H9 (cell line): Measurements from ENCODE around the gene MECP2. TPM values are rescaled to one million over a fixed set of nuclear protein-coding genes. Genes with fewer than 3 reads are reported as not detected.

Experiments
- DNase-seq: peaks from one replicate; pipeline ENCODE4 v3.0.0-alpha.2; 2017
- H2AFZ ChIP-seq: one replicate; pipeline ENCODE4 v1.6.1; 2013; ENCODE audit warnings: mild to moderate bottlenecking, low read length, control low read depth, moderate library complexity
- H2AK5ac ChIP-seq: 2 replicates; pipeline ENCODE4 v1.6.1; 2013; ENCODE audit warnings: low read length, control low read depth, mixed read lengths; ENCODE audit not compliant: insufficient read length
- H2BK120ac ChIP-seq: one replicate; pipeline ENCODE4 v1.6.1; 2013; ENCODE audit warnings: low read depth, mild to moderate bottlenecking, low read length, control low read depth, inconsistent platforms; ENCODE audit not compliant: poor library complexity, severe bottlenecking
- H2BK12ac ChIP-seq: 2 replicates; pipeline ENCODE4 v1.6.1; 2013; ENCODE audit warnings: low read length, control low read depth, mixed read lengths, low read depth; ENCODE audit not compliant: insufficient read length
- H2BK15ac ChIP-seq: 2 replicates; pipeline ENCODE4 v1.6.1; 2013; ENCODE audit warnings: low read depth, low read length, control low read depth
- H2BK20ac ChIP-seq: one replicate; pipeline ENCODE4 v1.6.1; 2013; ENCODE audit warnings: low read depth, mild to moderate bottlenecking, low read length, control low read depth, inconsistent platforms; ENCODE audit not compliant: poor library complexity, severe bottlenecking
- H2BK5ac ChIP-seq: 2 replicates; pipeline ENCODE4 v1.6.1; 2013; ENCODE audit warnings: low read length, control low read depth, mixed read lengths; ENCODE audit not compliant: insufficient read length
- H3K14ac ChIP-seq: 2 replicates; pipeline ENCODE4 v1.6.1; 2013; ENCODE audit warnings: low read length, control low read depth; ENCODE audit not compliant: insufficient read depth
- H3K18ac ChIP-seq: 2 replicates; pipeline ENCODE4 v1.6.1; 2013; ENCODE audit warnings: low read depth, mild to moderate bottlenecking, mixed read lengths, low read length, control low read depth; ENCODE audit not compliant: insufficient read length
- H3K23ac ChIP-seq: 2 replicates; pipeline ENCODE4 v1.6.1; 2013; ENCODE audit warnings: low read length, control low read depth, mixed read lengths, low read depth; ENCODE audit not compliant: insufficient read length
- H3K23me2 ChIP-seq: 2 replicates; pipeline ENCODE4 v1.6.1; 2013; ENCODE audit warnings: low read depth, mild to moderate bottlenecking, mixed read lengths, low read length, control low read depth; ENCODE audit not compliant: insufficient read length, poor library complexity, severe bottlenecking
- H3K27ac ChIP-seq: 2 replicates; pipeline ENCODE4 v1.5.1; 2013; ENCODE audit warnings: low read length, control low read depth, mixed read lengths, low read depth; ENCODE audit not compliant: insufficient read length
- H3K27me3 ChIP-seq: 2 replicates; pipeline ENCODE4 v1.6.1; 2013; ENCODE audit warnings: low read length, control low read depth, inconsistent platforms; ENCODE audit not compliant: insufficient read depth
- H3K4ac ChIP-seq: 2 replicates; pipeline ENCODE4 v1.6.1; 2013; ENCODE audit warnings: low read depth, mild to moderate bottlenecking, control low read depth, inconsistent platforms, low read length, moderate library complexity
- H3K4me1 ChIP-seq: 2 replicates; pipeline ENCODE4 v1.6.1; 2013; ENCODE audit warnings: low read length, control low read depth, inconsistent platforms; ENCODE audit not compliant: insufficient read depth
- H3K4me2 ChIP-seq: 2 replicates; pipeline ENCODE4 v1.6.1; 2013; ENCODE audit warnings: low read length, control low read depth, mixed read lengths; ENCODE audit not compliant: insufficient read length, insufficient read depth
- H3K56ac ChIP-seq: 2 replicates; pipeline ENCODE4 v1.6.1; 2013; ENCODE audit warnings: low read depth, mild to moderate bottlenecking, mixed read lengths, low read length, control low read depth; ENCODE audit not compliant: insufficient read length
- H3K79me1 ChIP-seq: 2 replicates; pipeline ENCODE4 v1.6.1; 2013; ENCODE audit warnings: low read depth, mild to moderate bottlenecking, moderate library complexity, low read length, control low read depth, inconsistent platforms; ENCODE audit not compliant: insufficient read depth, poor library complexity, severe bottlenecking
- H3K79me2 ChIP-seq: 2 replicates; pipeline ENCODE4 v1.6.1; 2013; ENCODE audit warnings: low read length, control low read depth, inconsistent platforms; ENCODE audit not compliant: insufficient read depth
- H3K9ac ChIP-seq: 2 replicates; pipeline ENCODE4 v1.6.1; 2013; ENCODE audit warnings: low read length, control low read depth, mixed read lengths; ENCODE audit not compliant: insufficient read length; ENCODE audit errors: extremely low read depth
- H3K9me3 ChIP-seq: one replicate; pipeline ENCODE4 v1.6.1; 2013; ENCODE audit warnings: low read depth, low read length, inconsistent platforms; ENCODE audit not compliant: control insufficient read depth
- H3T11ph ChIP-seq: one replicate; pipeline ENCODE4 v1.6.1; 2013; ENCODE audit warnings: mild to moderate bottlenecking, low read length, control low read depth, inconsistent platforms
- H4K20me1 ChIP-seq: one replicate; pipeline ENCODE4 v1.6.1; 2013; ENCODE audit not compliant: control insufficient read depth, insufficient read length, insufficient read depth
- H4K5ac ChIP-seq: 2 replicates; pipeline ENCODE4 v1.6.1; 2013; ENCODE audit warnings: low read depth, mild to moderate bottlenecking, mixed read lengths, low read length, control low read depth; ENCODE audit not compliant: insufficient read length
- H4K8ac ChIP-seq: replicated peaks from 2 replicates; pipeline ENCODE4 v1.6.1; 2013; ENCODE audit warnings: low read length, control low read depth, mixed read lengths, low read depth; ENCODE audit not compliant: insufficient read length
- H4K91ac ChIP-seq: 2 replicates; pipeline ENCODE4 v1.6.1; 2013; ENCODE audit warnings: low read depth, mild to moderate bottlenecking, moderate library complexity, mixed read lengths, low read length, control low read depth; ENCODE audit not compliant: insufficient read length
- H3K27ac Mint-ChIP-seq, 3 experiments: 2 replicates in 2 of 3; 3 replicates in 1 of 3; pipeline ENCODE4 v1.8.0; 2020 to 2021; ENCODE audit warnings: mixed read lengths in 3 of 3, mild to moderate bottlenecking in 1 of 3, moderate library complexity in 1 of 3
- H3K27me3 Mint-ChIP-seq: 2 replicates; pipeline ENCODE4 v1.8.0; 2021; ENCODE audit warnings: low read depth, mild to moderate bottlenecking, moderate library complexity, mixed read lengths
- H3K36me3 Mint-ChIP-seq, 3 experiments: 2 replicates in 2 of 3; 3 replicates in 1 of 3; pipeline ENCODE4 v1.8.0; 2020 to 2021; ENCODE audit warnings: low read depth in 3 of 3, mixed read lengths in 3 of 3; ENCODE audit not compliant: insufficient read depth in 1 of 3
- H3K4me1 Mint-ChIP-seq, 2 experiments: 2 replicates each; pipeline ENCODE4 v1.8.0; 2020; ENCODE audit warnings: mixed read lengths in 2 of 2
- H3K4me3 Mint-ChIP-seq, 2 experiments: 2 replicates in 1 of 2; 3 replicates in 1 of 2; pipeline ENCODE4 v1.8.0; 2020 to 2021; ENCODE audit warnings: mild to moderate bottlenecking in 2 of 2, mixed read lengths in 2 of 2, moderate library complexity in 1 of 2
- H3K9me3 Mint-ChIP-seq, 2 experiments: 2 replicates in 1 of 2; 3 replicates in 1 of 2; pipeline ENCODE4 v1.8.0; 2020; ENCODE audit warnings: mild to moderate bottlenecking in 2 of 2, mixed read lengths in 2 of 2, moderate library complexity in 1 of 2
- WGBS: extraction: QIAGEN DNeasy Blood & Tissue Kit; methylation state at CpG from one replicate; pipeline ENCODE4 v1.1.7; 2013; ENCODE audit warnings: missing lambda C conversion rate, low lambda C conversion rate, mixed read lengths; ENCODE audit not compliant: insufficient read length; ENCODE audit errors: extremely low coverage; 5-methylcytosine and 5-hydroxymethylcytosine counted together
- total RNA-seq: library from RNA; stranded (reverse); gene quantifications from 2 replicates; pipeline ENCODE4 v1.2.1, GENCODE V29; 2021
- TF ChIP-seq, protein P1 (sequence below): fragments of 200-600 bp; sonication (generic); conservative IDR thresholded peaks from 3 replicates; pipeline ENCODE4 v1.8.0; 2021; ENCODE audit warnings: antibody characterized with exemption, mild to moderate bottlenecking

The MECP2 gene
- total RNA-seq, 1 experiment from 2014 or later, result 32.2 TPM

- H3K79me2 ChIP-seq, result no peaks in the 10 kb centered on the region; the same call in 1 of the 2 replicates
- H2BK15ac ChIP-seq, result no peak overlapping the region
- H3K18ac ChIP-seq, result no peak overlapping the region
- Mint-ChIP-seq H3K4me1 (peaks cover 18 to 21% of the 10 kb centered on the region in 2 experiments), H3K36me3 (peaks cover 0 to 16% (median 9%) of the 10 kb centered on the region in 3 experiments; a peak in 6 of 7 replicates), H3K9me3 (peaks cover 55 to 73% of the 10 kb centered on the region in 2 experiments), H3K27ac (no peak overlapping the region), H3K4me3 (no peak overlapping the region), H3K27me3 (no peaks in the 10 kb centered on the region; the same call in 1 of the 2 replicates)
- H3K9me3 ChIP-seq, result peaks cover 8% of the 10 kb centered on the region
- DNase-seq, result no peak
- TF ChIP-seq, protein P1, sequence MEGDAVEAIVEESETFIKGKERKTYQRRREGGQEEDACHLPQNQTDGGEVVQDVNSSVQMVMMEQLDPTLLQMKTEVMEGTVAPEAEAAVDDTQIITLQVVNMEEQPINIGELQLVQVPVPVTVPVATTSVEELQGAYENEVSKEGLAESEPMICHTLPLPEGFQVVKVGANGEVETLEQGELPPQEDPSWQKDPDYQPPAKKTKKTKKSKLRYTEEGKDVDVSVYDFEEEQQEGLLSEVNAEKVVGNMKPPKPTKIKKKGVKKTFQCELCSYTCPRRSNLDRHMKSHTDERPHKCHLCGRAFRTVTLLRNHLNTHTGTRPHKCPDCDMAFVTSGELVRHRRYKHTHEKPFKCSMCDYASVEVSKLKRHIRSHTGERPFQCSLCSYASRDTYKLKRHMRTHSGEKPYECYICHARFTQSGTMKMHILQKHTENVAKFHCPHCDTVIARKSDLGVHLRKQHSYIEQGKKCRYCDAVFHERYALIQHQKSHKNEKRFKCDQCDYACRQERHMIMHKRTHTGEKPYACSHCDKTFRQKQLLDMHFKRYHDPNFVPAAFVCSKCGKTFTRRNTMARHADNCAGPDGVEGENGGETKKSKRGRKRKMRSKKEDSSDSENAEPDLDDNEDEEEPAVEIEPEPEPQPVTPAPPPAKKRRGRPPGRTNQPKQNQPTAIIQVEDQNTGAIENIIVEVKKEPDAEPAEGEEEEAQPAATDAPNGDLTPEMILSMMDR, result no peak
- no peaks in the 10 kb centered on the region for H3K27me3 ChIP-seq
- H3K4me2 ChIP-seq, result no peak overlapping the region
- H3K4me1 ChIP-seq, result peaks cover 2% of the 10 kb centered on the region; the same call in 1 of the 2 replicates
- H4K8ac ChIP-seq, result no peak overlapping the region
- no peak overlapping the region for H3K9ac ChIP-seq
- H3K23ac ChIP-seq, result no peak overlapping the region
- H3T11ph ChIP-seq, result no peak overlapping the region
- no peak overlapping the region for H2BK120ac ChIP-seq
- no peaks in the 10 kb centered on the region for H3K23me2 ChIP-seq
- H4K5ac ChIP-seq, result no peak overlapping the region
- no peak overlapping the region for H2AK5ac ChIP-seq
- H2BK20ac ChIP-seq, result no peak overlapping the region
- no peak overlapping the region for H2BK5ac ChIP-seq
- no peak overlapping the region for H3K14ac ChIP-seq
- H4K20me1 ChIP-seq, result no peaks in the 10 kb centered on the region
- no peak overlapping the region for H3K4ac ChIP-seq
- no peak overlapping the region for H3K27ac ChIP-seq
- H4K91ac ChIP-seq, result no peak overlapping the region
- H2AFZ ChIP-seq, result no peak overlapping the region
- no peak overlapping the region for H2BK12ac ChIP-seq
- no CpG with 5 or more reads among the region's 1 CpG for WGBS
- no peaks in the 10 kb centered on the region for H3K79me1 ChIP-seq
- no peak overlapping the region for H3K56ac ChIP-seq
Measured at GRCh38 chrX:154072192-154072591, 25.3 kb downstream of the MECP2 start.
